ENCODE measurements around the gene SSR4.

The SSR4 gene

GRCh38 chrX:153780678-153781427, 13.6 kb upstream of the SSR4 start, which contains the start of gene SRPK3:
Gene SRPK3 (plus strand): TSS chrX:153781041. CDS start chrX:153781087, 46 bp downstream.
- no peak for FAIRE-seq

DNA sequence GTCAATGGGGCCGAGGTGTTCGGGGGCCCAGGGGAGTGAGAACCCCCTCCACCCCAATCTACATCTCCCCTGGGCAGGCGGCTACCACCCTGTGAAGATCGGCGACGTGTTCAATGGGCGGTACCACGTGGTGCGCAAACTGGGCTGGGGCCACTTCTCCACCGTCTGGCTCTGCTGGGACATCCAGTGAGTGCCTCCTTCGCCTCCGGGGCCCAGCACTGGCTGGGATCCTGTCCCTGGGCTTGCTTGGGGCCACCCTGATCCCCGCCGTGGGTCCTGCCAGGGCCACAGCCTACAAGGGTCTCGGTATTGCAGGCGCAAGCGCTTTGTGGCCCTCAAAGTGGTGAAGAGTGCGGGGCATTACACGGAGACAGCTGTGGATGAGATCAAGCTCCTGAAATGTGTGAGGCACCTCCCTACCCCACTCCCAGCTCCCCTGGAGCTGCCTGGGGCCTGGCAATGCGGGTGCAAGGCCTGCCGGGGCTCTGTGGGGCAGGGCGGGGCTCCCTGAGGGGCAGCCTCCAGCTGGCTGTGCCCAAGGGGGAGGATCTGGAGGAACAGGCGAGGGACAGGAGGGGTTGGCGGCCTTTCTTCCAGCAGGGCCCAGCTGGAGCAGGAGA, 12.9 kb upstream of the SSR4 start:
- DNase-seq (ENCODE audit: low spot score): no peak
- FAIRE-seq: no peak

More at GRCh38 chrX:153780678-153781427, 13.6 kb upstream of the SSR4 start, which contains the start of gene SRPK3:
- DNase-seq (ENCODE audit: low spot score): no peak

- FAIRE-seq (no peak), DNase-seq (ENCODE audit: low spot score) (no peak)
Measured at GRCh38 chrX:153782313-153782712, 12.2 kb upstream of the SSR4 start.

GRCh38 chrX:153782871-153783270, 11.6 kb upstream of the SSR4 start:
- FAIRE-seq (no peak), DNase-seq (ENCODE audit: low spot score) (no peak)

DNA sequence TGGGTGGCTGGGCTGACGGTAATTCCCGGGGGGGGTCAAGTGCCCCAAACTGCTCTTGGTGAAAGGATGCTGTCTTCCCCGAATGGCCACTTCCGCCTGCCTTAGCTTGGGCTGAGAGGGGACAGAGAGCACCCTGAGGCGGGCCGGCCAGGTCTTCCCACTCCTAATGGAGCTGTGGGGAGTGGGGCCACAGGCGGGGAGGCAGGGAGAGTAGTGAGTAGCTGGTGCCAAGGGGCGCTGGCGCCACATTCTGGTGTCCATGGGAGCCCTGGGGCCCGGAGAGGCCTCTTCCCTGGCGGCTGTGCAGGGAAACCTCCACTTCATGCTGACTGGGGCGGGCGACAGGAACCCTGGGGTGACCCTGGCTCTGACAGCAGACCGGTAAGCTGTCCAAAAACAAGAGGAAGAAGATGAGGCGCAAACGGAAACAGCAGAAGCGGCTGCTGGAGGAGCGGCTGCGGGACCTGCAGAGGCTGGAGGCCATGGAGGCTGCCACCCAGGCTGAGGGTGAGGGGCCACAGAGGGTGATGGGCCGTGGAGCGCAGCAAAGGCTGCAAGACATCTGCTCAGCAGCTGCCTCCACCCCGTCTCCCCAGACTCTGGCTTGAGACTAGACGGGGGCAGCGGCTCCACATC, 11.0 kb upstream of the SSR4 start:
- FAIRE-seq (no peak), DNase-seq (ENCODE audit: low spot score) (no peak)

- DNase-seq (ENCODE audit: low spot score): no peak
- no peak for FAIRE-seq
Measured at GRCh38 chrX:153784325-153784967, 10.0 kb upstream of the SSR4 start.

DNA sequence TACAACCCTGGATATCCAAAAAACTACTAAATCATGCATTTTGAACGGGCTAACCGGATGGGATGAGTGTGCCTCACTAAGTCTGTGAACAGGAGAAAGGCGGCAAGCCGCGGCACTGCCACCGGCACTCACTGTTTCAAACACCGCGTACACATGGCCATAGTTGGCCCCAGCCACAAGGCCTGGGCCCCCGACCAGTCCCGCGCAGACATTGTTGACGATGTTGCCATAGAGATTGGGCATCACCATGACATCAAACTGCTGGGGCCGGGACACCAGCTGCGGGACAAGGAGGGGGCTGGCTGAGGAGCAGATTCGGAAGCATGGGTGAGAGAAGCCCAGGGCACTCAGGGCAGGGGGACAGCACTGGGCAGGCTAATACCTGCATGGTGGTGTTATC, 7.8 kb upstream of the SSR4 start:
- no peak for FAIRE-seq

DNA sequence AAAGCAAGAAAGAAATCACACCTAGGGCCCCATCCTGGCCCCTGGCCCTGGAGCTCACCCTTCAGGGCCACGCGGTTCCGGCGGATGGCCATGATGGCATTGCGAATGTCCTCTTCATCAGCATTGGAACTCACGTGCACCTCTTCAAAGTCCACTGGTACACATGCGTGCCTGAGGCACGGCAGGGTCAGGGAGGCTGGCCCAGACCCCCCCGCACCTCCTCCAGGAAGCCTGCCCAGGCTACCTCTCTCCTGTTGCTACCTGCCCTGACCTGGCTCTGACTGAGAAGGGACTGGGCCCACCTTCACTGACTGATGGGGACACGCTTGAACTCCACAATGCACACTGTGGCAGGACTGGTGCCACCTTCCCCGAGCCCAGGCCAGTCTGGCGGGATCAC, 4.8 kb upstream of the SSR4 start:
- no peak for FAIRE-seq
- no peak for DNase-seq (ENCODE audit: low spot score)

More for the DNA sequence above, 7.8 kb upstream of the SSR4 start:
- no peak for DNase-seq (ENCODE audit: low spot score)

GRCh38 chrX:153791104-153791852, 3.2 kb upstream of the SSR4 start:
- FAIRE-seq (no peak), DNase-seq (ENCODE audit: low spot score) (no peak)

DNA sequence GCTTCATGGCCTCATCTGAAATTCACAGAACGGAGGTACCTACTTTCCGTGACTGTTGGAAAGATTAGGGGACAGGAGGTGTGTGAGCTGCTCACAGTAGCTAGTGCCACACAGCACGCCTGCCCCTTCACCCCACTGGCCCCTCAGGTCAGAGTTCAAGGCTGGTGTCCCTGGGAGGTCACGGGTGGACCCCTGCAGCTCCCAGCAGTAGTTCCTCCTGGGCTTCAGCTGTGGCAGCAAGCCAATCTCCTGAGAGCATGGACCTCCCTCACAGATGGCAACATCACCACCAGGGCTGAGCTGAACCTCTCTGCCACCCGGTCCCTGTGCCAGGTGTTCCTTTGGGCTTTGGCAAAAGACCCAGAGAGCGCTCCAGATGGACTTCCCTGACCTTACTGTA, 2.1 kb upstream of the SSR4 start:
- no peak for DNase-seq (ENCODE audit: low spot score)
- no peak for FAIRE-seq

DNA sequence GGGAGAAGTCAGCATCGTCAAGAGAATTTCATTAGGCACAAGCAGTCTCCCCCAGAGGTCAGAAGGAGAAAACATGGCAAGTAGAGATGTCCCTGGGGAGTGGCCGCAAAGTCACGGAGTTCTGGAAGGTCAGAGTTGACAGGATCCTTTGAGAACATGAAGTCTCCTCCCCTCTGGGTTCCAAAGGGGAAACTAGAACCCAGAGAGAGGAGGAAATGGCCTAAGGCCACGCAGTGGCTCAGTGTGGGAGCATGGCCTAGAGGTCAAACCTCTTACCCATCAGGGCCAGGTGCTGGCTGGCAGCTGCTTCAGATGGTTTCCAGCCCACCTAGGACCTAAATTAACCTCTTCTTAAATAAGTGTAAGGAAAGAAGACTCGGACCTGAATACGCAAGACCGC, 1.2 kb upstream of the SSR4 start:
- FAIRE-seq: no peak
- no peak for DNase-seq (ENCODE audit: low spot score)

DNA sequence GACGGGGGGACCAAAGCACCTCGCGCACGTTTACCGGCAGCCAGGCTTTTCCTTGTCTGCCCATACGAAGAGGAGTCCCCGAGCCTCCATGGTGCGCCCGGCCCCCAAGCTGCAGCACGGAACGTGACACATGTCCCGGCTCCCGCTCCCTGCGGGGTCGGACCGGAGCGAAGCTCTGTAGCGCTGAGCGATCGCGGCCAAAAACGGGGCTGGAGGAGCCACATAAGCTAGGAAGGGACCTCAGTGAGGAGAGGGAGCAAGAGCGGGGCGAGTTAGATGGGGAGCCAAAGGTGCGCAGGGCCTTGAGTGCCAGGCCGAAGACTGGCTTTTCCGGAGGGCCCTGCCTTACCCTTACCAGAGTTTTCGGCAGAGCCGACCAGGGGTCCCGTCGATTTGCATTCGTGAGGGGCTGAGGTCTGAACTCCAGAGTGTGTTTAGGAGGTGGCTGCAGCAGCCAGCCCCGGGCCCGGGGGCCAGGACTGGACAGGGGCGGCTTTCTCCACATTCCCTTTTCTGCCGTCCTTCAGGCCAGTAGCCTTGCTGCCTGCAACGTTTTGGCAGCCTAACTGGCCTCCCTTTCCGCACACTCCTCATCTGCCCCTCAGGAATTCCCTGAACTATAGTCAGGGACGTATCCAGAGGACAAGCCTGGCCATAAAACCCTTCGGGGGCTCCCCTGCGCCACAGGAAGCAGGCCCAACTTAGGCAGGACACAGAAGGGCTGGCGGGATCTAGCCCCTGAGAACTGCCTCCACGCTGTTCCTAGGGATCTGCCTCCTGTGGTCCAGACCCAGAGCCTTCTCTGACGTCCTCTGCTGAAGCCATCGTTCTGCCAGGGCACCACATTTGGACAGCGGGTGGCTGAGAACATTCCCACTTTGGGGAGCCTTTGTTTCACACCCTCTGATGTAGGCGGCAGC, 689 bp downstream of the SSR4 start:
- no peak for FAIRE-seq

GRCh38 chrX:153797415-153798015, 3.0 kb downstream of the SSR4 start:
- FAIRE-seq (no peak), DNase-seq (ENCODE audit: low spot score) (no peak)

More for the DNA sequence above, 689 bp downstream of the SSR4 start:
- DNase-seq (ENCODE audit: low spot score): no peak

DNA sequence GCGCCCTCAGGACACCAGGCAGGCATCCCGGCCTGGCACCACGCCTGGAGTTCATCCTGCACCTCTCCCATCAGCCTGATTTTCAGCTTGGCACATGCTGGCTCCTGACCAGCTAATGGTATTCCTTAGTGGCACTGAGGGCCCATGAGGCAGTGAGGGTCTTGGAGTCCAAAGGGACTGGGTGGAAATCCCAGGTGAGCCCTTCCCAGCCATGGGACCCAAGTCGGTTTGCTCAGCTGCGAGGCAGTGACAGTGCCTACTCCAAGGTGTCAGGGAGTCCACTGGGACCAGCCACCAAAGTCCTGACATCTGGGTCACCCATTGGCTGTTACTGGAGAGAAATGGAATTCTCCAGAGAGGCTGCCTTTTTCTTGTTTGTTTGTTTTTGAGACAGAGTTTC, 4.9 kb downstream of the SSR4 start:
- DNase-seq (ENCODE audit: low spot score) (no peak), FAIRE-seq (no peak)

GRCh38 chrX:153800177-153800722, 5.8 kb downstream of the SSR4 start:
- DNase-seq (ENCODE audit: low spot score): no peak
- FAIRE-seq: no peak

- DNase-seq (ENCODE audit: low spot score): no peak
- FAIRE-seq: no peak
Measured at GRCh38 chrX:153800746-153801145, 6.3 kb downstream of the SSR4 start.

DNA sequence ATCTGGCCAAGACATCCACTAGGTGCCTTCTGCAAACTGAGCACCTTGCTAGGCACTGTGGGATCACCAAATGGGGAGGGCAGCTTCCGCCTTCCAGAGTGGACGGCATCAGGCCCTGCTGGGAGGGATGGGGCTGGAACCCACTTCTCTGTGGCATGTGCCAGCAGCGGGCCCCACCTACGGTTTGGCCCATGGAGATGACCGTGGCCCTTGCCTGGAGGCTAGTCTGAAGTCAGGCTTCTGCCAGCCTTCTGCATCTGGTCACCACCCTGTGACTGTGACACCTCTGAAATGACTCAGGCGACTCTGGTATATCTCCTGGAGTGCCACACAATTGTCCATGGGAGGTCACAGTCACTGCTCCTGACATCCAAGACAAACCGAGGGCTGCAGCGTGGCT, 7.2 kb downstream of the SSR4 start:
- no peak for FAIRE-seq
- DNase-seq (ENCODE audit: low spot score): peak; percentile 4

DNA sequence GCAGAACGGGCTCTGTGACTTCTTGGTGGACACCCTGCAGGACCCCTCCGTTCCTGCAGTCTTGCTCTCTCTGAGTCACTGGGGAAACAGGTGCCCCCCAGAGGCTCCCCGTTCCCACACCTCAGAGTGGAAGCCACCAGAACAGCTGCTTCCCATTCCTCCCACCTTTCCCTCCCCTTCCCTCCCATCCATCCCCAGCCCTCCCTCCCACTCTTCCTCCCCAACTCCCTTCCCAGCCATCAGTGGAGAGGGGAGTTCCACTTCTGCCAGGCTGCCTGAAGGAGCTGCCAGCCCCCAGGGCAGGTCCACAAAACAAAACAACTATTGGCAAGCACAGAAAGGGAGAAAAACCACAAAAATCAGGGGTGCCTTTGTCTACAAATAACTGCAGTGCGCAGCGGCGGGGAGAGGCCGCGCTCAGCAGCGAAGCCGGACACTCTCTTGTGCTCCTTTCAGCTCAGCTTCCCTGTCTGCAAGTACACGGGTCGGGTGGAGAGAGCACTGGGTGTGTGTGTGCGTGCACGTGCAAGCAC, 8.1 kb downstream of the SSR4 start:
- FAIRE-seq (no peak), DNase-seq (ENCODE audit: low spot score) (no peak)
